ENCODE data around the gene SNX25. TPM values are rescaled to one million over a fixed set of nuclear protein-coding genes. Genes with fewer than 3 reads are reported as not detected.

The SNX25 gene
- total and polyA plus RNA-seq, 8 donors, result 2.6 to 36.8 (median 8.3) TPM

GRCh38 chr4:185381288-185382196 is 172.1 kb downstream of the SNX25 start:
- no peaks in the 10 kb centered on the region for H3K27me3 ChIP-seq
- no peaks in the 10 kb centered on the region for H3K9me3 ChIP-seq
- peaks cover 0 to 19% (median 9%) of the 10 kb centered on the region in 4 donors for H3K4me1 ChIP-seq
- no peak overlapping the region for H3K27ac ChIP-seq
- H3K36me3 ChIP-seq, result peaks cover 0 to 7% (median 0%) of the 10 kb centered on the region in 4 donors
- no peak overlapping the region for H3K4me3 ChIP-seq
- intact Hi-C loops (cut with DNase I; ENCODE audit: low total_unique reads), result no loop called here
- TF ChIP-seq POLR2AphosphoS5 (IDR thresholded peaks at IDR 0.05) (no peak), CTCF (IDR thresholded peaks at IDR 0.05) (no peak), EP300 (IDR thresholded peaks at IDR 0.05) (no peak), POLR2A (IDR thresholded peaks at IDR 0.05) (no peak)
- no peak for DNase-seq
- WGBS, 5 donors, result 55 to 64% (median 63%) methylated on average over 4 of the region's 4 CpGs

- Histone ChIP-seq H3K4me3 (no peak overlapping the region), H3K36me3 (no peaks in the 10 kb centered on the region), H3K4me1 (peaks cover 0 to 19% (median 9%) of the 10 kb centered on the region in 4 donors), H3K9me3 (no peaks in the 10 kb centered on the region), H3K27ac (no peak overlapping the region), H3K27me3 (no peaks in the 10 kb centered on the region)
- TF ChIP-seq EP300 (IDR thresholded peaks at IDR 0.05) (no peak), CTCF (IDR thresholded peaks at IDR 0.05) (no peak), POLR2AphosphoS5 (IDR thresholded peaks at IDR 0.05) (no peak), POLR2A (IDR thresholded peaks at IDR 0.05) (no peak)
- intact Hi-C loops (cut with DNase I; ENCODE audit: low total_unique reads), result no loop called here
- DNase-seq, result no peak
These were observed 173.4 kb downstream of the SNX25 start for GRCh38 chr4:185382754-185383153.

GRCh38 chr4:185383451-185383850 is 174.1 kb downstream of the SNX25 start:
- H3K27ac ChIP-seq, result peak overlapping the region in 4 of 5 donors; percentile 1 to 63 (median 51)
- WGBS, 5 donors, result 33 to 66% (median 44%) methylated on average over 3 to 4 of the region's 4 CpGs
- TF ChIP-seq CTCF (IDR thresholded peaks at IDR 0.05) (no peak), POLR2AphosphoS5 (IDR thresholded peaks at IDR 0.05) (peak in 2 of 3 donors; percentile 36 to 59)

GRCh38 chr4:185384061-185384460 is 174.7 kb downstream of the SNX25 start:
- no peaks in the 10 kb centered on the region for H3K36me3 ChIP-seq
- H3K4me1 ChIP-seq, result peaks cover 0 to 19% (median 9%) of the 10 kb centered on the region in 4 donors
- intact Hi-C loops (cut with DNase I; ENCODE audit: low total_unique reads), result no loop called here
- H3K27me3 ChIP-seq, result no peaks in the 10 kb centered on the region
- no peaks in the 10 kb centered on the region for H3K9me3 ChIP-seq
- 78 to 88% (median 81%) methylated on average over 2 of the region's 2 CpGs for WGBS, 5 donors
- no peak for DNase-seq
- no peak overlapping the region for H3K4me3 ChIP-seq
- TF ChIP-seq EP300 (IDR thresholded peaks at IDR 0.05) (no peak), POLR2A (IDR thresholded peaks at IDR 0.05) (no peak), POLR2AphosphoS5 (IDR thresholded peaks at IDR 0.05) (no peak), CTCF (IDR thresholded peaks at IDR 0.05) (no peak)
- H3K27ac ChIP-seq, result peak overlapping the region in 4 of 5 donors; percentile 1 to 63 (median 46)

More at GRCh38 chr4:185383451-185383850, 174.1 kb downstream of the SNX25 start:
- peak; percentile 47 to 78 for DNase-seq
- H3K9me3 ChIP-seq, result no peaks in the 10 kb centered on the region
- intact Hi-C loops (cut with DNase I; ENCODE audit: low total_unique reads), result no loop called here
- H3K36me3 ChIP-seq, result no peaks in the 10 kb centered on the region
- H3K4me3 ChIP-seq, result no peak overlapping the region
- peaks cover 0 to 19% (median 9%) of the 10 kb centered on the region in 4 donors for H3K4me1 ChIP-seq
- H3K27me3 ChIP-seq, result no peaks in the 10 kb centered on the region

Measured in stomach (tissue), 9 donors.